ENCODE results near the gene STUB1. TPM values are rescaled to one million over a fixed set of nuclear protein-coding genes. Genes with fewer than 3 reads are reported as not detected.
A peak's percentile ranks its signal among the peaks of the same experiment; 100 is the strongest.

Gene STUB1
- polyA plus RNA-seq, 2 of the 4 experiments (the other 2 are of a cell fraction): 60.6 to 93.5 TPM

- 82% methylated on average over 18 of the region's 22 CpGs for WGBS (ENCODE audit: missing lambda C conversion rate)
- Histone ChIP-seq H3K9me3 (no peaks in the 10 kb centered on the region), H3K4me1 (peaks cover 11% of the 10 kb centered on the region), H3K4me3 (no peak overlapping the region), H3K27ac (peak overlapping the region; percentile 90 to 93; a peak in 5 of 6 replicates), H3K4me2 (peak overlapping the region; percentile 35; the same call in 1 of the 3 replicates)
- ATAC-seq (peak in 1 of 2 experiments; percentile 1; a peak in 1 of 6 replicates), FAIRE-seq (no peak), DNase-seq (ENCODE audit: low read depth in 1 of 2, low spot score in 1 of 2) (no peak)
- TF ChIP-seq PHF8 (IDR thresholded peaks at IDR 0.05; ENCODE audit: borderline replicate concordance, low read depth) (no peak), RARB (CRISPR knock-in tag; IDR thresholded peaks at IDR 0.05) (no peak)
- ChIA-PET POLR2A (no interaction called here), CTCF (interaction anchor here (0.6 to 13.5 kb wide), 21 partner anchors 9 to 113 kb away, joined by 3 to 105 read pairs (median 5); partner anchors contain the start of genes METTL26, RHBDL1, STUB1 and WDR24)
Observed at GRCh38 chr16:667113-667779, 13.0 kb upstream of the STUB1 start.

DNA sequence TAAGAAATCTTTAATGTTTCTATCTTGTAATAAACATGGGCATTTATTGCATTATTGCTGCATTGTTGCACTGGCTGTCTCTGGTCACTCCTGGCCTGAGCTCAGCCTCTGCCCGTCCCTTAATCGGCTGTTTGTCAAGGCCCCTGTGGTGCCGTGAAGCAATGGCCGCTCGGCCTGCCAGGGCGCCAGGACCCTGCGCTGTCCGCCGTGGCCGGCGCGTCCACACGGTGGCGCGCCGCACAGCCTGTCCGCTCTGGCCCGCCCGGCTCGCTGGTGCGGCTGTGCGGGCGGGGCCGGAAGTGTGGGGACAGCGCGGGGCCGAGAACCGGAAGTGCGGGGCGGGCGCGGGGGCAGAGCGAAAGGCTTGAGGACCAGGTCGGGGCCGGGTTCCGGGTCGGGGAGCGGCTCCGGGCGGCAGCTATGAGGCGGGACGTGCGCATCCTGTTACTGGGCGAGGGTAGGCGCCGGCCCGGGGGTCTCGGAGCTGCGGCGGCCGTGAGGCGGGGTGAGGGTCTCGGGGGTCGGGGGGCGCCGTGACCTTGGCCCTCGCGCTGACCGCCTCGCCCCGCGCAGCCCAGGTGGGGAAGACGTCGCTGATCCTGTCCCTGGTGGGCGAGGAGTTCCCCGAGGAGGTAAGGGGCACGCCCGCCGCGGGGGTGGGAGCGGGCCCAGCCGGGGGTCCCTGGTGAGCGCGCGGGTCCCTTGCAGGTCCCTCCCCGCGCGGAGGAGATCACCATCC is 12.3 kb upstream of the STUB1 start, which contains the start of gene RHOT2:
RHOT2 (plus strand) TSS at position 353 of the 739 bp plus-strand sequence; CDS start at position 421, 68 bp downstream.
- Histone ChIP-seq H3K9me3 (no peaks in the 10 kb centered on the region), H3K4me1 (peaks cover 11% of the 10 kb centered on the region), H3K4me2 (peak within 1 kb of the TSS; percentile 97), H3K27ac (peak within 1 kb of the TSS; percentile 90 to 93), H3K4me3 (peak within 1 kb of the TSS; percentile 98)
- ChIA-PET CTCF (interaction anchor here (0.6 to 13.5 kb wide), 22 partner anchors 8 to 943 kb away, joined by 3 to 105 read pairs (median 5); partner anchors contain the start of genes METTL26, RHBDL1, STUB1 and WDR24), POLR2A (no interaction called here)
- FAIRE-seq (no peak), DNase-seq (ENCODE audit: low read depth in 1 of 2, low spot score in 1 of 2) (peak; percentile 63 to 93), ATAC-seq (peak; percentile 81 to 94)
- WGBS (ENCODE audit: missing lambda C conversion rate): 4% methylated on average over 14 of the region's 78 CpGs
- TF ChIP-seq EHMT2 (IDR thresholded peaks at IDR 0.05; ENCODE audit: low read depth) (no peak), MAZ (IDR thresholded peaks at IDR 0.05; ENCODE audit: borderline replicate concordance, low read depth, low read length) (peak; percentile 98), ZFP36 (IDR thresholded peaks at IDR 0.05; ENCODE audit: borderline replicate concordance, partially characterized antibody) (no peak), PHF8 (IDR thresholded peaks at IDR 0.05; ENCODE audit: borderline replicate concordance, low read depth) (peak; percentile 73; the same call in 1 of the 2 replicates), RAD21 (conservative IDR thresholded peaks at IDR 0.05 in 1 of 2, IDR thresholded peaks at IDR 0.05 in 1 of 2) (peak in 1 of 2 experiments; percentile 51; a peak in 4 of 5 replicates), HOXB5 (CRISPR knock-in tag; IDR thresholded peaks at IDR 0.05) (no peak), ESRRA (IDR thresholded peaks at IDR 0.05; ENCODE audit: borderline replicate concordance, low read length) (no peak), EP300 (IDR thresholded peaks at IDR 0.05) (no peak), MAX (IDR thresholded peaks at IDR 0.05) (peak; percentile 85), NPAS2 (CRISPR knock-in tag; IDR thresholded peaks at IDR 0.05; ENCODE audit: borderline replicate concordance) (no peak), KDM1A (IDR thresholded peaks at IDR 0.05; ENCODE audit: low read depth) (no peak), BHLHE40 (IDR thresholded peaks at IDR 0.05; ENCODE audit: low read depth, low read length) (no peak), CHD4 (IDR thresholded peaks at IDR 0.05; ENCODE audit: borderline replicate concordance) (no peak), NFE2L2 (conservative IDR thresholded peaks at IDR 0.05; ENCODE audit: low read length) (no peak), RCOR1 (IDR thresholded peaks at IDR 0.05; ENCODE audit: low read depth, low read length) (no peak), TFCP2L1 (CRISPR knock-in tag; IDR thresholded peaks at IDR 0.05) (no peak), SREBF2 (IDR thresholded peaks at IDR 0.05) (no peak), SMC3 (IDR thresholded peaks at IDR 0.05) (peak; percentile 78), ZSCAN20 (CRISPR knock-in tag; IDR thresholded peaks at IDR 0.05) (no peak), FOXS1 (CRISPR knock-in tag; IDR thresholded peaks at IDR 0.05) (no peak), RNF2 (IDR thresholded peaks at IDR 0.05; ENCODE audit: borderline replicate concordance, low read depth) (0 out of 2 replicates have a peak, but pooled peaks have one; percentile 36), HOXB13 (CRISPR knock-in tag; IDR thresholded peaks at IDR 0.05; ENCODE audit: low read depth) (no peak), MAFK (IDR thresholded peaks at IDR 0.05; ENCODE audit: partially characterized antibody) (no peak), HOXA7 (CRISPR knock-in tag; IDR thresholded peaks at IDR 0.05) (no peak), NR3C1 (IDR thresholded peaks at IDR 0.05) (no peak), FOSL2 (IDR thresholded peaks at IDR 0.05) (no peak), FOSL2 (CRISPR knock-in tag; IDR thresholded peaks at IDR 0.05) (no peak)
- TF ChIP-seq, protein P1, sequence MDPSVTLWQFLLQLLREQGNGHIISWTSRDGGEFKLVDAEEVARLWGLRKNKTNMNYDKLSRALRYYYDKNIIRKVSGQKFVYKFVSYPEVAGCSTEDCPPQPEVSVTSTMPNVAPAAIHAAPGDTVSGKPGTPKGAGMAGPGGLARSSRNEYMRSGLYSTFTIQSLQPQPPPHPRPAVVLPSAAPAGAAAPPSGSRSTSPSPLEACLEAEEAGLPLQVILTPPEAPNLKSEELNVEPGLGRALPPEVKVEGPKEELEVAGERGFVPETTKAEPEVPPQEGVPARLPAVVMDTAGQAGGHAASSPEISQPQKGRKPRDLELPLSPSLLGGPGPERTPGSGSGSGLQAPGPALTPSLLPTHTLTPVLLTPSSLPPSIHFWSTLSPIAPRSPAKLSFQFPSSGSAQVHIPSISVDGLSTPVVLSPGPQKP (IDR thresholded peaks at IDR 0.05; ENCODE audit: low read depth, low read length): 0 out of 2 replicates have a peak, but pooled peaks have one; percentile 34
- TF ChIP-seq, protein P2, sequence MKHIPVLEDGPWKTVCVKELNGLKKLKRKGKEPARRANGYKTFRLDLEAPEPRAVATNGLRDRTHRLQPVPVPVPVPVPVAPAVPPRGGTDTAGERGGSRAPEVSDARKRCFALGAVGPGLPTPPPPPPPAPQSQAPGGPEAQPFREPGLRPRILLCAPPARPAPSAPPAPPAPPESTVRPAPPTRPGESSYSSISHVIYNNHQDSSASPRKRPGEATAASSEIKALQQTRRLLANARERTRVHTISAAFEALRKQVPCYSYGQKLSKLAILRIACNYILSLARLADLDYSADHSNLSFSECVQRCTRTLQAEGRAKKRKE (CRISPR knock-in tag; IDR thresholded peaks at IDR 0.05; ENCODE audit: low read depth): no peak
- TF ChIP-seq, protein P3, sequence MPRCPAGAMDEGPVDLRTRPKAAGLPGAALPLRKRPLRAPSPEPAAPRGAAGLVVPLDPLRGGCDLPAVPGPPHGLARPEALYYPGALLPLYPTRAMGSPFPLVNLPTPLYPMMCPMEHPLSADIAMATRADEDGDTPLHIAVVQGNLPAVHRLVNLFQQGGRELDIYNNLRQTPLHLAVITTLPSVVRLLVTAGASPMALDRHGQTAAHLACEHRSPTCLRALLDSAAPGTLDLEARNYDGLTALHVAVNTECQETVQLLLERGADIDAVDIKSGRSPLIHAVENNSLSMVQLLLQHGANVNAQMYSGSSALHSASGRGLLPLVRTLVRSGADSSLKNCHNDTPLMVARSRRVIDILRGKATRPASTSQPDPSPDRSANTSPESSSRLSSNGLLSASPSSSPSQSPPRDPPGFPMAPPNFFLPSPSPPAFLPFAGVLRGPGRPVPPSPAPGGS (IDR thresholded peaks at IDR 0.05): peak; percentile 76; the same call in 2 of the 3 replicates
